H1 (cell line): ENCODE measurements around the gene KIF5C. TPM values are rescaled to one million over a fixed set of nuclear protein-coding genes. Genes with fewer than 3 reads are reported as not detected.

ENCODE experiments used
- CTCF ChIA-PET: fragments of 300-600 bp; sonication (Branson Sonifier 250); formaldehyde crosslinking; loops from one replicate; lab custom pipeline; 2021; ENCODE audit not compliant: partially characterized antibody; lab: Charles Lee
- POLR2A ChIA-PET: fragments of 300-600 bp; sonication (Branson Sonifier 250); formaldehyde crosslinking; loops from one replicate; lab custom pipeline; 2021; ENCODE audit warnings: inconsistent platforms; ENCODE audit not compliant: partially characterized antibody; lab: Charles Lee
- DNase-seq, 2 experiments: peaks; one replicate each; pipeline versions ENCODE4 v3.0.0 to v3.0.0-alpha.2; 2010 to 2022; ENCODE audit warnings: low spot score in 2 of 2, low read depth in 1 of 2, mixed read lengths in 1 of 2
- FAIRE-seq: peaks from 2 replicates; lab custom pipeline; 2011; peaks lifted over from hg19 to GRCh38; lab: Jason Lieb, UNC
- H2AFZ ChIP-seq: 2 replicates; pipeline ENCODE4 v1.8.1; 2012; ENCODE audit warnings: low read length, inconsistent platforms
- H2AK5ac ChIP-seq: 2 replicates; pipeline ENCODE4 v1.6.1; 2013; ENCODE audit warnings: low read depth, low read length
- H2BK120ac ChIP-seq: replicated peaks from 2 replicates; pipeline ENCODE3; 2013; ENCODE audit warnings: low read depth, low read length, inconsistent platforms
- H2BK12ac ChIP-seq: 2 replicates; pipeline ENCODE4 v1.6.1; 2013; ENCODE audit warnings: low read depth, low read length
- H2BK15ac ChIP-seq: 2 replicates; pipeline ENCODE4 v1.6.1; 2013; ENCODE audit warnings: low read length
- H2BK20ac ChIP-seq: 2 replicates; pipeline ENCODE4 v1.6.1; 2013; ENCODE audit warnings: low read length
- H2BK5ac ChIP-seq: 2 replicates; pipeline ENCODE4 v1.6.1; 2013; ENCODE audit warnings: low read depth, low read length
- H3K14ac ChIP-seq: 2 replicates; pipeline ENCODE4 v1.6.1; 2013; ENCODE audit warnings: inconsistent platforms; ENCODE audit not compliant: insufficient read length
- H3K18ac ChIP-seq: 2 replicates; pipeline ENCODE4 v1.6.1; 2013; ENCODE audit warnings: low read length; ENCODE audit errors: extremely low read depth
- H3K23ac ChIP-seq: 2 replicates; pipeline ENCODE4 v1.6.1; 2013; ENCODE audit warnings: inconsistent platforms; ENCODE audit not compliant: insufficient read length
- H3K23me2 ChIP-seq: 2 replicates; pipeline ENCODE4 v1.6.1; 2013; ENCODE audit warnings: low read depth, low read length
- H3K27ac ChIP-seq: 2 replicates; pipeline ENCODE4 v1.6.1; 2011; ENCODE audit warnings: low read depth, low read length, inconsistent platforms
- H3K27me3 ChIP-seq, 4 experiments: replicated peaks in 1 of 4; 1 replicate in 1 of 4; 2 replicates in 3 of 4; pipeline versions ENCODE4 v1.6.1 to v1.8.1; 2011 to 2013; ENCODE audit warnings: low read length in 3 of 4, mild to moderate bottlenecking in 3 of 4, inconsistent platforms in 2 of 4, mixed read lengths in 2 of 4, moderate library complexity in 1 of 4; ENCODE audit not compliant: control insufficient read depth in 3 of 4, insufficient read depth in 3 of 4; ENCODE audit errors: extremely low read depth in 1 of 4
- H3K36me3 ChIP-seq, 4 experiments: 2 replicates each; pipeline versions ENCODE4 v1.6.1 to v1.8.1; 2011 to 2013; ENCODE audit warnings: mild to moderate bottlenecking in 4 of 4, low read length in 3 of 4, moderate library complexity in 2 of 4, control low read depth in 1 of 4, inconsistent platforms in 1 of 4; ENCODE audit not compliant: insufficient read depth in 4 of 4, control insufficient read depth in 2 of 4
- H3K4ac ChIP-seq: replicated peaks from 2 replicates; pipeline ENCODE3; 2013; ENCODE audit warnings: low read length, low read depth, mixed read lengths, inconsistent platforms; ENCODE audit not compliant: insufficient read length
- H3K4me1 ChIP-seq, 4 experiments: replicated peaks in 1 of 4; 1 replicate in 1 of 4; 2 replicates in 3 of 4; pipeline versions ENCODE4 v1.6.1 to v1.8.1; 2011 to 2013; ENCODE audit warnings: low read length in 3 of 4, inconsistent platforms in 2 of 4, mixed read lengths in 1 of 4; ENCODE audit not compliant: insufficient read depth in 4 of 4, control insufficient read depth in 3 of 4
- H3K4me2 ChIP-seq, 2 experiments: 2 replicates each; pipeline versions ENCODE4 v1.6.1 to v1.8.1; 2011 to 2013; ENCODE audit warnings: low read depth in 2 of 2, low read length in 2 of 2, control low read depth in 1 of 2, inconsistent platforms in 1 of 2, mild to moderate bottlenecking in 1 of 2; ENCODE audit not compliant: insufficient read depth in 1 of 2
- H3K4me3 ChIP-seq, 4 experiments: fragments of 200-600, 300-600 bp in 1 of 4; sonication (generic), shearing (Covaris generic), sonication (Bioruptor Twin) in 1 of 4; 2 replicates each; pipeline versions ENCODE4 v1.5.1 to v1.8.1; 2011 to 2016; ENCODE audit warnings: low read length in 4 of 4, low read depth in 3 of 4, control low read depth in 2 of 4, inconsistent platforms in 2 of 4, mild to moderate bottlenecking in 2 of 4, mixed read lengths in 1 of 4, moderate library complexity in 1 of 4; ENCODE audit not compliant: insufficient read depth in 2 of 4; ENCODE audit errors: extremely low read depth in 1 of 4
- H3K56ac ChIP-seq: replicated peaks from 2 replicates; pipeline ENCODE3; 2013; ENCODE audit warnings: low read depth, mild to moderate bottlenecking, mixed read lengths, low read length, inconsistent platforms; ENCODE audit not compliant: insufficient read length
- H3K79me1 ChIP-seq: 2 replicates; pipeline ENCODE4 v1.6.1; 2013; ENCODE audit warnings: low read depth, low read length, control low read depth
- H3K79me2 ChIP-seq, 2 experiments: 2 replicates each; pipeline versions ENCODE4 v1.6.1 to v1.8.1; 2012 to 2013; ENCODE audit warnings: low read length in 2 of 2, mild to moderate bottlenecking in 2 of 2, inconsistent platforms in 1 of 2; ENCODE audit not compliant: insufficient read depth in 2 of 2, control insufficient read depth in 1 of 2
- H3K9ac ChIP-seq, 4 experiments: replicated peaks in 1 of 4; 1 replicate in 1 of 4; 2 replicates in 3 of 4; pipeline versions ENCODE4 v1.6.1 to v1.8.1; 2011 to 2013; ENCODE audit warnings: low read depth in 3 of 4, low read length in 3 of 4, control low read depth in 2 of 4, mild to moderate bottlenecking in 2 of 4, moderate library complexity in 2 of 4, inconsistent platforms in 1 of 4; ENCODE audit errors: extremely low read depth in 1 of 4
- H3K9me3 ChIP-seq, 2 experiments: 2 replicates each; pipeline versions ENCODE4 v1.6.1 to v1.8.1; 2012 to 2013; ENCODE audit warnings: mild to moderate bottlenecking in 2 of 2, moderate library complexity in 2 of 2, control low read depth in 1 of 2, inconsistent platforms in 1 of 2, low read depth in 1 of 2, low read length in 1 of 2, mixed read lengths in 1 of 2; ENCODE audit not compliant: insufficient read depth in 2 of 2
- H4K20me1 ChIP-seq, 2 experiments: replicated peaks in 1 of 2; 2 replicates each; pipeline versions ENCODE3 to v1.8.1; 2011 to 2013; ENCODE audit warnings: inconsistent platforms in 2 of 2, low read length in 2 of 2, mild to moderate bottlenecking in 1 of 2; ENCODE audit not compliant: insufficient read depth in 2 of 2, control insufficient read depth in 1 of 2
- H4K5ac ChIP-seq: 2 replicates; pipeline ENCODE4 v1.6.1; 2013; ENCODE audit warnings: low read length, low read depth, mixed read lengths, inconsistent platforms; ENCODE audit not compliant: insufficient read length
- H4K8ac ChIP-seq: 2 replicates; pipeline ENCODE4 v1.8.0; 2013; ENCODE audit warnings: mild to moderate bottlenecking, moderate library complexity, low read length, inconsistent platforms; ENCODE audit not compliant: insufficient read depth; ENCODE audit errors: extremely low read depth
- H4K91ac ChIP-seq: replicated peaks from 2 replicates; pipeline ENCODE3; 2013; ENCODE audit warnings: low read length, mixed read lengths, inconsistent platforms; ENCODE audit not compliant: insufficient read length
- BCL11A ChIP-seq, 2 experiments: IDR thresholded peaks; one replicate each; pipeline ENCODE4 v1.6.1; 2011; ENCODE audit warnings: low read depth in 2 of 2, low read length in 2 of 2, mild to moderate bottlenecking in 2 of 2
- CTBP2 ChIP-seq: IDR thresholded peaks from 2 replicates; pipeline ENCODE4 v1.7.0; 2011; ENCODE audit warnings: borderline replicate concordance, mild to moderate bottlenecking, moderate library complexity, mixed read lengths, low read length; ENCODE audit not compliant: insufficient read depth, insufficient read length
- EGR1 ChIP-seq: IDR thresholded peaks from 2 replicates; pipeline ENCODE4 v1.6.1; 2011; ENCODE audit warnings: low read depth, low read length, borderline replicate concordance
- GABPA ChIP-seq: IDR thresholded peaks from 2 replicates; pipeline ENCODE4 v1.6.1; 2011; ENCODE audit warnings: mild to moderate bottlenecking, low read length, moderate library complexity, borderline replicate concordance; ENCODE audit not compliant: insufficient read depth
- GTF2F1 ChIP-seq: IDR thresholded peaks from 2 replicates; pipeline ENCODE4 v1.6.1; 2012; ENCODE audit warnings: low read depth, low read length, improper control_type of control experiment, borderline replicate concordance
- HDAC2 ChIP-seq, 2 experiments: fragments of 300-600 bp in 1 of 2; sonication (generic) in 1 of 2; IDR thresholded peaks; 2 replicates each; pipeline ENCODE4 v1.6.1; 2011 to 2012; ENCODE audit warnings: low read depth in 2 of 2, low read length in 2 of 2, mild to moderate bottlenecking in 2 of 2, moderate library complexity in 2 of 2, borderline replicate concordance in 1 of 2, inconsistent platforms in 1 of 2
- JUND ChIP-seq: IDR thresholded peaks from 2 replicates; pipeline ENCODE4 v1.6.1; 2011; ENCODE audit warnings: mild to moderate bottlenecking, improper control_type of control experiment, low read length
- KDM1A ChIP-seq: fragments of 200-600, 300-600 bp; sonication (generic); IDR thresholded peaks from 2 replicates; pipeline ENCODE4 v1.7.1; 2016; ENCODE audit warnings: mild to moderate bottlenecking, low read length, borderline replicate concordance
- KDM5A ChIP-seq: fragments of 200-600 bp; IDR thresholded peaks from 2 replicates; pipeline ENCODE4 v1.7.1; 2012; ENCODE audit warnings: mild to moderate bottlenecking, low read length, inconsistent platforms, mixed read lengths
- PHF8 ChIP-seq: fragments of 200-600 bp; sonication (generic); conservative IDR thresholded peaks from 2 replicates; pipeline ENCODE4 v1.7.1; 2012; ENCODE audit warnings: low read depth, mild to moderate bottlenecking, inconsistent platforms, low read length, moderate library complexity
- RFX5 ChIP-seq: IDR thresholded peaks from 2 replicates; pipeline ENCODE4 v1.6.1; 2011; ENCODE audit warnings: low read depth, low read length, improper control_type of control experiment, borderline replicate concordance
- RXRA ChIP-seq: IDR thresholded peaks from 2 replicates; pipeline ENCODE4 v1.6.1; 2011; ENCODE audit warnings: low read depth, mild to moderate bottlenecking, low read length, moderate library complexity; ENCODE audit not compliant: insufficient read depth
- SP1 ChIP-seq: IDR thresholded peaks from 2 replicates; pipeline ENCODE4 v1.6.1; 2011; ENCODE audit warnings: low read depth, low read length
- TAF1 ChIP-seq: IDR thresholded peaks from 2 replicates; pipeline ENCODE4 v1.6.1; 2011; ENCODE audit warnings: mild to moderate bottlenecking, low read depth, low read length
- TEAD4 ChIP-seq: IDR thresholded peaks from 2 replicates; pipeline ENCODE4 v1.6.1; 2012; ENCODE audit warnings: low read depth, low read length, inconsistent platforms, mixed read lengths
- WGBS, 2 experiments: shearing (Covaris generic) in 1 of 2; methylation state at CpG; one replicate each; pipeline versions ENCODE4 v1.1.6 to v1.1.7; 2013 to 2015; ENCODE audit warnings: low lambda C conversion rate in 2 of 2, mixed read lengths in 2 of 2, inconsistent platforms in 1 of 2, low coverage in 1 of 2, missing lambda C conversion rate in 1 of 2; ENCODE audit not compliant: insufficient replicate concordance in 2 of 2, insufficient coverage in 1 of 2, insufficient read length in 1 of 2; ENCODE audit errors: extremely low coverage in 1 of 2, missing lambda C conversion rate in 1 of 2; 5-methylcytosine and 5-hydroxymethylcytosine counted together
- polyA plus RNA-seq, 7 experiments: library from polyadenylated mRNA; depleted of rRNA in 3 of 7; stranded (reverse) in 5 of 7; unstranded in 2 of 7; fragments of >200 nt in 5 of 7; fragments of 200-250 nt in 2 of 7; gene quantifications; 1 replicate in 5 of 7; 2 replicates in 1 of 7; 4 replicates in 1 of 7; pipeline versions ENCODE4 v1.2.1 to v1.2.3, GENCODE V29; 2011 to 2013; ENCODE audit warnings: missing spikeins in 2 of 7, mixed read lengths in 2 of 7
- total RNA-seq: library from RNA; stranded (reverse); fragmentation: NEBNext Ultra II Directional; extraction: Animal tissue kit (Norgen Biotek cat#: 25700); gene quantifications from 2 replicates; pipeline ENCODE4 v1.2.1, GENCODE V29; 2021

Gene KIF5C
- total and polyA plus RNA-seq, 2 of the 8 experiments (the other 6 are each of a cell fraction or from before 2014, with no cell fraction given) = 16.3 to 66.4 TPM

GRCh38 chr2:149044500-149044899, 169.5 kb downstream of the KIF5C start:
- H2BK15ac ChIP-seq = no peak overlapping the region
- no peak overlapping the region for H3K27ac ChIP-seq
- TF ChIP-seq HDAC2 (IDR thresholded peaks at IDR 0.05; ENCODE audit: borderline replicate concordance in 1 of 2, low read depth in 2 of 2, low read length in 2 of 2) = no peak
- TF ChIP-seq GABPA = no peak
- TF ChIP-seq BCL11A (IDR thresholded peaks at IDR 0.05; ENCODE audit: low read depth in 2 of 2, low read length in 2 of 2) = no peak
- no peak for TF ChIP-seq TEAD4
- TF ChIP-seq TAF1 = no peak
- no peak for TF ChIP-seq KDM5A
- TF ChIP-seq SP1 = no peak
- no peak for TF ChIP-seq CTBP2
- TF ChIP-seq RFX5 = no peak
- no peak for TF ChIP-seq RXRA
- no peak for TF ChIP-seq KDM1A
- TF ChIP-seq PHF8 = no peak
- TF ChIP-seq EGR1 = no peak
- no peak for TF ChIP-seq JUND
- no peak for TF ChIP-seq GTF2F1

More at GRCh38 chr2:149044500-149044899, 169.5 kb downstream of the KIF5C start:
- no peaks in the 10 kb centered on the region for H3K36me3 ChIP-seq
- no peak for DNase-seq
- H3K27me3 ChIP-seq = peaks cover 0 to 5% (median 3%) of the 10 kb centered on the region in 4 experiments; a peak in 6 of 7 replicates
- no peak for FAIRE-seq
- no peak overlapping the region for H3K18ac ChIP-seq
- WGBS, 2 experiments = 94% methylated on average over 1 of the region's 1 CpG; no CpG with 5 or more reads in 1 of the 2 experiments
- H3K9ac ChIP-seq = no peak overlapping the region
- CTCF ChIA-PET = no interaction called here
- H2AK5ac ChIP-seq = no peak overlapping the region
- H3K79me1 ChIP-seq = no peaks in the 10 kb centered on the region
- H3K79me2 ChIP-seq = no peaks in the 10 kb centered on the region
- H2BK12ac ChIP-seq = no peak overlapping the region
- H3K23ac ChIP-seq = no peak overlapping the region
- no peak overlapping the region for H3K14ac ChIP-seq
- H4K8ac ChIP-seq = no peak overlapping the region
- H3K56ac ChIP-seq = no peak overlapping the region
- H2BK20ac ChIP-seq = no peak overlapping the region
- peaks cover 1 to 4% of the 10 kb centered on the region in 2 experiments for H4K20me1 ChIP-seq
- no peak overlapping the region for H2BK5ac ChIP-seq
- H3K4me1 ChIP-seq = no peaks in the 10 kb centered on the region
- no peak overlapping the region for H3K4me2 ChIP-seq
- no peak overlapping the region for H2AFZ ChIP-seq
- no peak overlapping the region for H2BK120ac ChIP-seq
- no peak overlapping the region for H3K4me3 ChIP-seq
- H3K23me2 ChIP-seq = no peaks in the 10 kb centered on the region; the same call in 1 of the 2 replicates
- POLR2A ChIA-PET = no interaction called here
- H3K9me3 ChIP-seq = no peaks in the 10 kb centered on the region
- H4K5ac ChIP-seq = no peak overlapping the region
- H4K91ac ChIP-seq = no peak overlapping the region
- no peak overlapping the region for H3K4ac ChIP-seq
